ENCODE measurements around the gene ABTB2. TPM values are rescaled to one million over a fixed set of nuclear protein-coding genes. Genes with fewer than 3 reads are reported as not detected.

Gene ABTB2
- total RNA-seq, 1 donor: 5.1 TPM

DNA sequence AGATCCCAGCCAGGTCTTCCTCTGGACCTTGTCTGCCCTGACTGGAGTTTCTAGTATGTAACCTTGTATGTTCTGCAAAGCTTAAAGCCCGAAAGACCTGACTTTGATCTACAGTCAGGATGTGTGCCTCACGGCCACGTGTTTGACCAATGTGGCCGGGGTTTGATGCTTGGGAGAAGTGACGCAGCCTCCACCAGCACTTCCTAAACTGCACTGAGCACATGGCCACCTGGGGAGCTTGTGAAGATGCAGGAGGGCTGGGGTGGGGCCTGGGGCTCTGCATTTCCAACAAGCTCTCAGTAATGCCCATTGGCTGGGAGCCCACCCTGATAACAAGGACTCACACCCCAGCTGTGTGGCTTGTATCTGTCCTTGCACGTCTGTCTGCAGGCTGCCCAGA is 199.1 kb downstream of the ABTB2 start:
- Histone ChIP-seq H3K4me1 (ENCODE audit: insufficient read depth, low read length) (no peaks in the 10 kb centered on the region), H3K79me2 (ENCODE audit: insufficient read depth, low read length) (no peaks in the 10 kb centered on the region), H4K20me1 (ENCODE audit: insufficient read depth, low read length) (peaks cover 21% of the 10 kb centered on the region), H3K36me3 (ENCODE audit: insufficient read depth, low read length) (peaks cover 7% of the 10 kb centered on the region), H3K9me3 (ENCODE audit: low read depth, low read length) (no peaks in the 10 kb centered on the region), H3K4me2 (ENCODE audit: insufficient read depth, low read length) (no peak overlapping the region), H3K4me3 (ENCODE audit: insufficient read depth, low read length) (no peak overlapping the region), H3K27ac (ENCODE audit: low read depth, low read length) (no peak overlapping the region), H2AFZ (ENCODE audit: low read length) (no peak overlapping the region), H3K27me3 (ENCODE audit: insufficient read depth, low read length) (no peaks in the 10 kb centered on the region)
- TF ChIP-seq, protein P1, sequence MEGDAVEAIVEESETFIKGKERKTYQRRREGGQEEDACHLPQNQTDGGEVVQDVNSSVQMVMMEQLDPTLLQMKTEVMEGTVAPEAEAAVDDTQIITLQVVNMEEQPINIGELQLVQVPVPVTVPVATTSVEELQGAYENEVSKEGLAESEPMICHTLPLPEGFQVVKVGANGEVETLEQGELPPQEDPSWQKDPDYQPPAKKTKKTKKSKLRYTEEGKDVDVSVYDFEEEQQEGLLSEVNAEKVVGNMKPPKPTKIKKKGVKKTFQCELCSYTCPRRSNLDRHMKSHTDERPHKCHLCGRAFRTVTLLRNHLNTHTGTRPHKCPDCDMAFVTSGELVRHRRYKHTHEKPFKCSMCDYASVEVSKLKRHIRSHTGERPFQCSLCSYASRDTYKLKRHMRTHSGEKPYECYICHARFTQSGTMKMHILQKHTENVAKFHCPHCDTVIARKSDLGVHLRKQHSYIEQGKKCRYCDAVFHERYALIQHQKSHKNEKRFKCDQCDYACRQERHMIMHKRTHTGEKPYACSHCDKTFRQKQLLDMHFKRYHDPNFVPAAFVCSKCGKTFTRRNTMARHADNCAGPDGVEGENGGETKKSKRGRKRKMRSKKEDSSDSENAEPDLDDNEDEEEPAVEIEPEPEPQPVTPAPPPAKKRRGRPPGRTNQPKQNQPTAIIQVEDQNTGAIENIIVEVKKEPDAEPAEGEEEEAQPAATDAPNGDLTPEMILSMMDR (IDR thresholded peaks at IDR 0.05; ENCODE audit: extremely low read depth, low read depth, low read length): no peak
- peak; percentile 26 for DNase-seq (ENCODE audit: insufficient read length, low spot score, missing footprints)

DNA sequence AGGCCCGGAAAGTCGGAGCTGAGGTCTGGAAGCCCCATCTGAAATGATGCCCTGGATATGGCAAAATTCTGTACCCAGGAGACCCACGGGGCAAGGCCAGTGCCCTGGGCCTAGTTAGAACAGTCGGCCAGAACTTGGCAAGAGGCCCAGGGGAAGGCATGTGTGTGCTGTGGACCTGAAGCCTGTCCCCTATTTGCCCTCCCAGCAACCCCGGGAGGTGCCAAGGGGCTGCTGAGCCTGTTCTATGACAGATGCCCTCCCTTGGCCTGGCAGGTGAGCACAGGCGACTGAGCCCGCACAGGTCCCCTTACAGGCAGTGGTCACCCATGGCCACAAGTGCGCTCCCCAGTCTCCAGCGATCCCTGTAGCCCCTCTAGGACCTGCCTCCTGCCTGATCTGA is 200.6 kb downstream of the ABTB2 start:
- peaks cover 18% of the 10 kb centered on the region for H4K20me1 ChIP-seq (ENCODE audit: insufficient read depth, low read length)
- H3K36me3 ChIP-seq (ENCODE audit: insufficient read depth, low read length): peaks cover 9% of the 10 kb centered on the region
- H3K79me2 ChIP-seq (ENCODE audit: insufficient read depth, low read length): no peaks in the 10 kb centered on the region
- DNase-seq (ENCODE audit: insufficient read length, low spot score, missing footprints): peak; percentile 65
- H3K27me3 ChIP-seq (ENCODE audit: insufficient read depth, low read length): no peaks in the 10 kb centered on the region
- no peak overlapping the region for H2AFZ ChIP-seq (ENCODE audit: low read length)
- H3K9me3 ChIP-seq (ENCODE audit: low read depth, low read length): no peaks in the 10 kb centered on the region
- no peak overlapping the region for H3K4me2 ChIP-seq (ENCODE audit: insufficient read depth, low read length)
- H3K4me1 ChIP-seq (ENCODE audit: insufficient read depth, low read length): no peaks in the 10 kb centered on the region
- TF ChIP-seq, protein P1 (IDR thresholded peaks at IDR 0.05; ENCODE audit: extremely low read depth, low read depth, low read length): no peak
- no peak overlapping the region for H3K4me3 ChIP-seq (ENCODE audit: insufficient read depth, low read length)
- no peak overlapping the region for H3K27ac ChIP-seq (ENCODE audit: low read depth, low read length)

DNA sequence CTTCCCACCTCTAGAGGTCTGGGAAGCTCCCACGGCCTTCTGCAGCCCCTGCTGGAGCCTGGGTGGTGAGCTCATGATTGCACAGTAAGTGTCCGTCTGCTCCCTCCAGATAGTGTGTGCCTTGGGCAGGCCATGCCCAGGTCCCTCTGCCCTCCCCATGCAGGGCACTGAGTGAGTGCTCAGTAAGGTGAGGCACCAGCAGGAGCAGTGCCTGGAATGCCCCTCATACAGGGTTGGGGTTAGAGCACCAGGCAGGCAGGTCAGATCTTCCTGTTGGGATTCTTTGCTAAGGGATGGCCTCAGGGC is 202.1 kb downstream of the ABTB2 start:
- Histone ChIP-seq H3K4me1 (ENCODE audit: insufficient read depth, low read length) (no peaks in the 10 kb centered on the region), H3K4me2 (ENCODE audit: insufficient read depth, low read length) (no peak overlapping the region), H2AFZ (ENCODE audit: low read length) (no peak overlapping the region), H3K27ac (ENCODE audit: low read depth, low read length) (no peak overlapping the region), H3K27me3 (ENCODE audit: insufficient read depth, low read length) (no peaks in the 10 kb centered on the region), H4K20me1 (ENCODE audit: insufficient read depth, low read length) (peaks cover 14% of the 10 kb centered on the region), H3K9me3 (ENCODE audit: low read depth, low read length) (no peaks in the 10 kb centered on the region), H3K4me3 (ENCODE audit: insufficient read depth, low read length) (no peak overlapping the region), H3K36me3 (ENCODE audit: insufficient read depth, low read length) (peaks cover 18% of the 10 kb centered on the region), H3K79me2 (ENCODE audit: insufficient read depth, low read length) (no peaks in the 10 kb centered on the region)
- TF ChIP-seq, protein P1 (IDR thresholded peaks at IDR 0.05; ENCODE audit: extremely low read depth, low read depth, low read length): no peak
- DNase-seq (ENCODE audit: insufficient read length, low spot score, missing footprints): no peak

DNA sequence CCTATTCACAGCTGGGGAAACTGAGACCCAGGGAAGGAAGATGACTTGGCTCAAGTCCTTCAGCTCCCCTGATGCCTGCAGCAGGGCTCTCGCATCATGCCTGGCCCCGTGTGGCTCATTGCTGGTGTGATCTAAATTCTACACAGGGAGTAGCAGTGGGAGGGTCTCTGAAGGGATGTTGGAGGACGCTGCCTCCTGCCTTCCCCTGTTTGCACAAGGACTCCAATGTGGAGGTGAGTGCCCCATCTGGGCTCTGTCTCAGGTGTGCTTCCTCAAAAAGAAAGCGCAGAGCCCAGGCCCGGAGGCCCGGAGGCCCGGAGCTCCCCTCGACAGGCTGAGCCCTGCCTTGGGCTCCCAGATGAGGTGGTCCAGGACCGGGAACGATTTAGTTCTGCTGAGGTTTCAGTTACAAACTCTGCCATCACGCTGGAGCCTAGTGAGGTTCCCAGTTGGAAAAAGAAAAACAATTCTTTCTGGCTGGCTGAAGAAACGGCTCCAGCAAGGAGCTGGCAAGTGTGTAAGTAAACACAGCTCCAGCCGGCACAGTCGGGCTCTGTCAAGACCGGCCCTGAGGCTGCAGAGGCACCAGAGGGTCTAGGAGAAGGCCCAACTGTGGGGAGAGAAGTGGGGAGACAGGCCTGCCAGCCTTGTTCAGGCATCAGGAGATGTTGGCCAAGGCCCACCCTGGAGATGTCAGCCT is 202.6 kb downstream of the ABTB2 start:
- TF ChIP-seq, protein P1 (IDR thresholded peaks at IDR 0.05; ENCODE audit: extremely low read depth, low read depth, low read length): no peak
- peaks cover 18% of the 10 kb centered on the region for H3K36me3 ChIP-seq (ENCODE audit: insufficient read depth, low read length)
- no peak overlapping the region for H3K4me3 ChIP-seq (ENCODE audit: insufficient read depth, low read length)
- no peak overlapping the region for H2AFZ ChIP-seq (ENCODE audit: low read length)
- H3K79me2 ChIP-seq (ENCODE audit: insufficient read depth, low read length): no peaks in the 10 kb centered on the region
- peaks cover 14% of the 10 kb centered on the region for H4K20me1 ChIP-seq (ENCODE audit: insufficient read depth, low read length)
- H3K4me2 ChIP-seq (ENCODE audit: insufficient read depth, low read length): no peak overlapping the region
- no peaks in the 10 kb centered on the region for H3K4me1 ChIP-seq (ENCODE audit: insufficient read depth, low read length)
- H3K27me3 ChIP-seq (ENCODE audit: insufficient read depth, low read length): no peaks in the 10 kb centered on the region
- no peaks in the 10 kb centered on the region for H3K9me3 ChIP-seq (ENCODE audit: low read depth, low read length)
- peak; percentile 84 for DNase-seq (ENCODE audit: insufficient read length, low spot score, missing footprints)
- H3K27ac ChIP-seq (ENCODE audit: low read depth, low read length): no peak overlapping the region

Measured in osteoblast (primary cell).